Loucy (cell line): ENCODE data around the gene DESI2.

ENCODE experiments used
- H2AFZ ChIP-seq: fragments of 200-600 bp; sonication (generic); 2 replicates; pipeline ENCODE4 v1.6.0; 2016; ENCODE audit warnings: antibody characterized with exemption, mild to moderate bottlenecking, low read length, moderate library complexity
- H3F3A ChIP-seq: fragments of 200-600 bp; 2 replicates; pipeline ENCODE4 v1.6.0; 2016; ENCODE audit warnings: antibody characterized with exemption, low read depth, mild to moderate bottlenecking
- H3K27me3 ChIP-seq: fragments of 200-600 bp; sonication (generic); 2 replicates; pipeline ENCODE4 v1.6.1; 2014; ENCODE audit warnings: low read length, mild to moderate bottlenecking; ENCODE audit not compliant: insufficient read depth, poor library complexity, severe bottlenecking
- H3K36me3 ChIP-seq: fragments of 200-600 bp; sonication (generic); 2 replicates; pipeline ENCODE4 v1.6.1; 2016; ENCODE audit warnings: low read length; ENCODE audit not compliant: insufficient read depth
- H3K4me1 ChIP-seq: fragments of 200-600 bp; sonication (generic); 2 replicates; pipeline ENCODE4 v1.5.1; 2014; ENCODE audit warnings: low read length, mild to moderate bottlenecking; ENCODE audit not compliant: insufficient read depth, poor library complexity, severe bottlenecking
- H3K4me2 ChIP-seq: fragments of 200-600 bp; sonication (generic); 2 replicates; pipeline ENCODE4 v1.6.0; 2014; ENCODE audit warnings: antibody characterized with exemption, low read length, low read depth, mild to moderate bottlenecking; ENCODE audit not compliant: poor library complexity, severe bottlenecking
- H3K4me3 ChIP-seq: fragments of 200-600 bp; sonication (generic); 2 replicates; pipeline ENCODE4 v1.5.1; 2014; ENCODE audit warnings: low read length, mild to moderate bottlenecking, mixed read lengths; ENCODE audit not compliant: poor library complexity, severe bottlenecking
- H3K79me2 ChIP-seq: fragments of 200-600 bp; sonication (generic); 2 replicates; pipeline ENCODE4 v1.6.1; 2014; ENCODE audit warnings: low read length; ENCODE audit not compliant: insufficient read depth
- H3K9ac ChIP-seq: fragments of 200-600 bp; sonication (generic); 2 replicates; pipeline ENCODE4 v1.6.0; 2014; ENCODE audit warnings: mild to moderate bottlenecking, low read depth, low read length, moderate library complexity; ENCODE audit not compliant: poor library complexity, severe bottlenecking
- H3K9me2 ChIP-seq: fragments of 200-600 bp; sonication (generic); replicated peaks from 2 replicates; pipeline ENCODE4 v1.6.1; 2016; ENCODE audit warnings: low read depth, low read length, mixed read lengths
- H3K9me3 ChIP-seq: fragments of 200-600 bp; sonication (generic); 2 replicates; pipeline ENCODE4 v1.6.1; 2014; ENCODE audit warnings: mild to moderate bottlenecking, antibody characterized with exemption, low read length, low read depth; ENCODE audit not compliant: insufficient read depth
- H4K20me1 ChIP-seq: fragments of 200-600 bp; sonication (generic); 2 replicates; pipeline ENCODE4 v1.6.0; 2014; ENCODE audit warnings: antibody characterized with exemption, low read length, mild to moderate bottlenecking; ENCODE audit not compliant: insufficient read depth, poor library complexity, severe bottlenecking
- EZH2phosphoT487 ChIP-seq: fragments of 200-600 bp; IDR thresholded peaks from 2 replicates; pipeline ENCODE4 v1.6.1; 2018; ENCODE audit warnings: antibody characterized with exemption, mild to moderate bottlenecking, moderate library complexity, borderline replicate concordance
- TF ChIP-seq, protein P1 (sequence below): fragments of 200-600 bp; sonication (generic); conservative IDR thresholded peaks from 2 replicates; pipeline ENCODE4 v1.5.1; 2014; ENCODE audit warnings: mild to moderate bottlenecking, antibody characterized with exemption, low read length

DESI2 gene

DNA sequence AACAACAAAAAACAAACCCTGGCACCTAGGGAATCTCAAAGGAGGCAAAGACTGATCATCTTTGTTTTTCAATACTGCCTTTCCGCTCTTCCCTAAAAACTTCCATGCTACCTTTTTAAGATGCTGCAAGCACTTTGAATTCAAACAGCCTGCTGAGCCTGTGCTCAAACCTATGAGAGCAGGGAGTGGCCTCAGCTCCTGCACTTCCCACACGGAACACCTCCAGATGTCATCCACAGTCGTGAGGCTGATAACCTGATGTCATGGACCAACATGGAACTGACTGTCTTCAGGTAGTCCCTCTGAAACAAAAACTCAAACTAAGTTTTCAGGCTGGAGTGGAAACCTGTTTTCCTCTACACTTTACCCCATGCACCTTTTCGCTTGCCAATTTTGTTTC, 46.8 kb downstream of the DESI2 start:
- Histone ChIP-seq H3K36me3 (peaks cover 57% of the 10 kb centered on the region; the same call in 1 of the 2 replicates), H4K20me1 (no peaks in the 10 kb centered on the region), H3K4me2 (no peak overlapping the region), H3K9me3 (no peaks in the 10 kb centered on the region; the same call in 1 of the 2 replicates), H2AFZ (no peak overlapping the region), H3K4me3 (no peak overlapping the region), H3K9me2 (no peaks in the 10 kb centered on the region), H3F3A (no peaks in the 10 kb centered on the region), H3K79me2 (no peaks in the 10 kb centered on the region), H3K9ac (no peak overlapping the region), H3K4me1 (no peaks in the 10 kb centered on the region), H3K27me3 (no peaks in the 10 kb centered on the region)
- TF ChIP-seq EZH2phosphoT487: no peak
- TF ChIP-seq, protein P1, sequence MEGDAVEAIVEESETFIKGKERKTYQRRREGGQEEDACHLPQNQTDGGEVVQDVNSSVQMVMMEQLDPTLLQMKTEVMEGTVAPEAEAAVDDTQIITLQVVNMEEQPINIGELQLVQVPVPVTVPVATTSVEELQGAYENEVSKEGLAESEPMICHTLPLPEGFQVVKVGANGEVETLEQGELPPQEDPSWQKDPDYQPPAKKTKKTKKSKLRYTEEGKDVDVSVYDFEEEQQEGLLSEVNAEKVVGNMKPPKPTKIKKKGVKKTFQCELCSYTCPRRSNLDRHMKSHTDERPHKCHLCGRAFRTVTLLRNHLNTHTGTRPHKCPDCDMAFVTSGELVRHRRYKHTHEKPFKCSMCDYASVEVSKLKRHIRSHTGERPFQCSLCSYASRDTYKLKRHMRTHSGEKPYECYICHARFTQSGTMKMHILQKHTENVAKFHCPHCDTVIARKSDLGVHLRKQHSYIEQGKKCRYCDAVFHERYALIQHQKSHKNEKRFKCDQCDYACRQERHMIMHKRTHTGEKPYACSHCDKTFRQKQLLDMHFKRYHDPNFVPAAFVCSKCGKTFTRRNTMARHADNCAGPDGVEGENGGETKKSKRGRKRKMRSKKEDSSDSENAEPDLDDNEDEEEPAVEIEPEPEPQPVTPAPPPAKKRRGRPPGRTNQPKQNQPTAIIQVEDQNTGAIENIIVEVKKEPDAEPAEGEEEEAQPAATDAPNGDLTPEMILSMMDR: no peak

- H3K4me1 ChIP-seq: no peaks in the 10 kb centered on the region
- no peaks in the 10 kb centered on the region for H3K27me3 ChIP-seq
- no peaks in the 10 kb centered on the region for H3K9me2 ChIP-seq
- no peak overlapping the region for H3K9ac ChIP-seq
- TF ChIP-seq, protein P1: no peak
- no peak for TF ChIP-seq EZH2phosphoT487
- no peak overlapping the region for H3K4me2 ChIP-seq
- H3K9me3 ChIP-seq: no peaks in the 10 kb centered on the region; the same call in 1 of the 2 replicates
- H3K79me2 ChIP-seq: no peaks in the 10 kb centered on the region
- H4K20me1 ChIP-seq: no peaks in the 10 kb centered on the region
- no peak overlapping the region for H2AFZ ChIP-seq
- peaks cover 59% of the 10 kb centered on the region; the same call in 1 of the 2 replicates for H3K36me3 ChIP-seq
- H3K4me3 ChIP-seq: no peak overlapping the region
- no peaks in the 10 kb centered on the region for H3F3A ChIP-seq
These were observed 47.9 kb downstream of the DESI2 start for GRCh38 chr1:244700808-244701207.

GRCh38 chr1:244702620-244703019, 49.7 kb downstream of the DESI2 start:
- Histone ChIP-seq H4K20me1 (no peaks in the 10 kb centered on the region), H3K9me2 (no peaks in the 10 kb centered on the region), H3F3A (no peaks in the 10 kb centered on the region), H3K9ac (no peak overlapping the region), H3K4me3 (no peak overlapping the region), H3K27me3 (no peaks in the 10 kb centered on the region), H2AFZ (no peak overlapping the region), H3K9me3 (no peaks in the 10 kb centered on the region; the same call in 1 of the 2 replicates), H3K4me2 (no peak overlapping the region), H3K79me2 (no peaks in the 10 kb centered on the region), H3K36me3 (peaks cover 59% of the 10 kb centered on the region; the same call in 1 of the 2 replicates), H3K4me1 (no peaks in the 10 kb centered on the region)
- TF ChIP-seq, protein P1: no peak
- TF ChIP-seq EZH2phosphoT487: no peak
